GM18861 (cell line): ENCODE measurements around the gene HECTD4.

Source experiments
- ATAC-seq: cut with Tn5 transposase; IDR thresholded peaks from one replicate; pipeline ENCODE4 v1.9.1; 2021; ENCODE audit not compliant: unreplicated experiment

Gene HECTD4

DNA sequence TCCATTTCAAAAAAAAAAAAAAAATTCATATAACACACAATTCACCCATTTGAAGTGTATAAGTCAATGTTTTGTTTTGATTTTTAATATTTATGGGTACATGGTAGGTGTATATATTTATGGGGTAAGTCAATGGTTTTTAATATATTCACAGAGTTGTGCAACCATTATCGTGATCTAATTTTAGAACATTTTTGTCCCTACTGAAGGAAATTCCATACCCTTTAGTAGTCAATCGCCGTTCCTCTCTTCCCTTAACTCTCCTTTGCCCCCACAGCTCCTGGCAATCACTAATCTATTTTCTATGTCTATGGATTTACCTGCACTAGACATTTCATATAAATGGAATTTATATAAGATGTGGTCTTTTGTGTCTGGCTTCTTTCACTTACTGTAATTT is 164.1 kb downstream of the HECTD4 start:
- no peak for ATAC-seq

DNA sequence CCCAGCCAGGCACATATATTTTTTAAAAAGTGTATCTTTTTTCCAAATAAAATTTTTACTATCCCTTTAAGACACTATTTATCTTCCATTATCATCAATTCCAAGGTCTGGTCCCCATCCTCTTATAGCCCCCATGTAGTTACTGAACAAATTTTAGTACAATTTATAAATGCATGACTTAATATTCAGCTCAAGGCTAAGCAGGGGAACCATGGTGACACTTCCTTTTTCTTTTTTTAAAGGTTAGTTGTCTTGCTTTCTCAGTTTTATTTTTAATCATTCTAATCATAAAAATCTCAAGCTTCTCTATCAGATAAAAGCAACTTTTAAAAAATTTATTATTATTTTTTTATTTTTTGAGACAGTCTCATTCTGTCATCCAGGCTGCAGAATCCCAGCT is 164.6 kb downstream of the HECTD4 start:
- no peak for ATAC-seq

DNA sequence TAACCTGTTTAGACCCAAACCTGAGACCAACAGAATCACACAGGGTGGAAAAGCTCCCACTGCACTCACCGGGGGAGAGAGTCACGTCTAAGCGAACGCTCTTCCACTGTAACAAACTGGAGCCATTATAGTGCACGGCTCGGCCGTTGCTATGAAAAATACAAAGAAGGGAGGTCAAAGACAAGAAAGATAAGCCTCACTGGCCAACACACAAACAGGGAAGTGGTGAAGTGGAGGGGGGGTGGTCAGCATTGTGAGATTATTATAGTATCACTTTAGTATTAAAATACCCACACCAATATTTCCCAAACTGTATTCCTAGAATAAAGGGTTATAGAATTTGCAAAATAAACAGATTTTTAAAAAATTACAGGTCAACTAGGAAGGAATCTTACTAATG is 166.0 kb downstream of the HECTD4 start:
- no peak for ATAC-seq

DNA sequence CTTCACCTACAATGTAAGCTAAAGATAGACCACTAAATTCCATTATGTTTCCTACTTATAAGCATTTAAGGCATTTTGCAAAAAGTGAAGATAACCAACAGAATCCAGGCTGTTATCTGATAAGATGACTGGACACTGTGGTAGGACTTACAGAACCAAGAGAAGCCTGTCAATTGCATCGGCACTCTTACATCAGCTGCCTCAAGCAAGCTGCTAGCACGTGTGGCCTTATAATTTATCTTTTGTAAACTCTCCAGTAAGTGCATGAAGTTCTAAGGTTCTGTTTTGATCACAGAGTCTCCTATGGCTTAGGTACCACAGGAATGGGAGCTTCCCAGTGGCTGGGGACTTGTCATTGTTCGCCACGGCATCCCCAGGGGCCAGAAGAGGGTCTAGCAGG is 168.2 kb downstream of the HECTD4 start:
- ATAC-seq = no peak

DNA sequence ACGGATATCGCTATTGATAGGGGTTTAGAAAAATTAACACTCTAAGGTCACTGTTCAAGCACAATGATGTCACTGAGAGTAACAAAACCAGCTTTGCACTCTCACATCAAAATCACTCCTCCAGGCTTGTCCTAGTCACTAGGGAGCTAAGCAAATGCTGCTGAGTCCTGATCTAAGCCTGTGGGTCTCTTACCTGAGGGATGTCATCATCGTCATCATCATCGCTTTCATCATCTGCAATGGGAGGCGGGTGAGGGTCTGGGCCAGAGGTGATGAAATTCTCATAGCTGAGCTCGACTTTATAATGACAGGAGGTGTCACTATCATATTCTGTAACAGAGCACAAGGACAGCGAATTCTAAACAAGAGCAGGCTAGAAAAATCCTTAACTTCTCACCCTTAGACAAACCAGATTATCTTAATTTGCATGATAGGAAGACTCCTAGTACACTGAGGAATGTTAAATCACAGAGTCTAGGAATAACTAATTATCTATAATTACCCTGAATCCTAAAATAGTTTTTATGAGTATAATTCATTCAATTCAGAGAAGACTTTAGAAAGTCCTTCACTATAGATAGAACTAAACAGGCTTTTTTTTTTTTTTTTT is 173.8 kb downstream of the HECTD4 start:
- ATAC-seq = no peak

DNA sequence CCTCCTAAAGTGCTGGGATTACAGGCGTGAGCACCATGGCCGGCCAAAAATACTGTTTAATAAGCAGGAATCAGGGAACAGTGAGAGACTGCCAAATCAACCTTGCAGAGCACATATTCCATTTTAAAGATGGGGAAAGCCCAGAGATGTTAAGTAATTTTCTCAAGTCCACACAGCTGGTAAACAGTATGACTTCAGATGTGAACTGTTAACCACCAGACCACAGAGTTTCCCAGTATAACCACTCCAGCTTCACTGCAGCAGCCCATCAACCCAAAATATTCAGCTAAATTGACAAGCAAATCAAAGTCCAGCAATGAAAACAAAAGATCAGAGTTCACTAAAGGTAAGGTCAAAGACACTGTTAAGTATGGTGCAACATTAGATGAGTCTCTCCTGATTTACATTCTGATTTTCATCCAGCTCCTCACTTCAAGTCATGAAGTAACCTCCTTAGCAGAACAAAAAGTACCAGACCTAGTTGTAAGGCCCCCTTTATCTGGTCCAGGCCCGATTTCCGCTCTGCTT is 174.8 kb downstream of the HECTD4 start:
- no peak for ATAC-seq

DNA sequence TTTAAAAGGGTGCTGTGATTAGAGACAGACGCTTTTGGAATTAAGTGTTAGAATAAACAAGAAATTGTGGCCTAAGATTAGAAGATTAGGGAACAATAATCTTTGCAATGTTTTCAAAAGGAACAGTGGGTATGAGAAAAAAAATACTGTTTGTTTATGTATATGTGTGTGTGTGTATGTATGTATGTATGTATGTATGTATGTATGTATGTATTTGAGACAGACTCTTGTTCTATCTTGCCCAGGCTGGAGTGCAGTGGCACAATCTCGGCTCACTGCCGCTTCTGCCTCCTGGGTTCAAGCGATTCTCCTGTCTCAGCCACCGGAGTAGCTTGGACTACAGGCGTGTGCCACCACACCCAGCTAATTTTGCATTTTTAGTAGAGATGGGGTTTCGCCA is 175.3 kb downstream of the HECTD4 start:
- ATAC-seq = no peak

DNA sequence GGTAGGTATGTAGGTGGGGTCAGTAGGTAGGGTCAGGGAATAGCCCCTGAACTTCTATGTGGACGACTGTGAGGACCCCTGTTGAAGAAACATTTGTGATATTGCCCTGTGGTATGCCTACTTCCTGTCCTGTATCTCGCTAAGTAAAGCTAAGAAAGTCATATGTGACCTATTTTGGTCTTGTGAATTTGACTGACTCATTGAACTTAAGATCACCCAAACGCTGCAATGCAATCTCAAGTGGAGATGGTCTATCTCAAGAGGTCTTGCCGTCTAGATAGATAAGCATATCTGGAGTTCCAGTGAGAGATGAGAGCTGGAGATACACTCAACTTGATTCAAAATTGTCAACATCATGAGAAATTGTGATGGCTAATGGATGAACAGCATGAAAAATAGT is 183.1 kb downstream of the HECTD4 start:
- ATAC-seq = no peak

DNA sequence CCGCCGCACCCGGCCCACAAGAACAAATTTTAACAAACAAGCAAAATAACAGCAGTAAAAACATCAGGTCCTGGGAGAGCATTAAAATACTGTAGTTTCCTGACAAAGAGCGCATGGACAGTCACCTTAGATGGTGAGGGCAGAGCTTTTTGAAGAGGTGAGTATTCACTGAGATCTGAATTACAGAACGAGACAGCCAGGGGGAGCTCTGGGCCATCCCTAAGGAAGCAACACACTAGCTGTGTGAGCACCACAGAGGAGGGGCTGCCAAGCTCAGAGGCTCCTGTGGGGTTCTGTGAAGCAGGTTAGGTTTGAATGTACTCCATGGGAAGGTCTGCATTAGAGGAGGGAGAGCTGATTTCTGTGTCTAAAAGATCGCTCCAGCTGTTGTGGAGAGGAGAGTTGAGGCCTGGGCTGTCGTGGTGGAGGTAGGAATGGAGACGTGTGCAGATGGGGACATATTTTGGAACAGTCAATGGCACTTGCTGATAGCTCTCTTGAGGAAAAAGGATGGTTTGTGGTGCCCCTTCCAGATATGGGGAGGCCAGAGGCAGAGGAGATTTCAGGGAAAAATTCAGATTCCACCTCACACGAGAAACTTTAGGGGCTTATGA is 184.0 kb downstream of the HECTD4 start:
- no peak for ATAC-seq

DNA sequence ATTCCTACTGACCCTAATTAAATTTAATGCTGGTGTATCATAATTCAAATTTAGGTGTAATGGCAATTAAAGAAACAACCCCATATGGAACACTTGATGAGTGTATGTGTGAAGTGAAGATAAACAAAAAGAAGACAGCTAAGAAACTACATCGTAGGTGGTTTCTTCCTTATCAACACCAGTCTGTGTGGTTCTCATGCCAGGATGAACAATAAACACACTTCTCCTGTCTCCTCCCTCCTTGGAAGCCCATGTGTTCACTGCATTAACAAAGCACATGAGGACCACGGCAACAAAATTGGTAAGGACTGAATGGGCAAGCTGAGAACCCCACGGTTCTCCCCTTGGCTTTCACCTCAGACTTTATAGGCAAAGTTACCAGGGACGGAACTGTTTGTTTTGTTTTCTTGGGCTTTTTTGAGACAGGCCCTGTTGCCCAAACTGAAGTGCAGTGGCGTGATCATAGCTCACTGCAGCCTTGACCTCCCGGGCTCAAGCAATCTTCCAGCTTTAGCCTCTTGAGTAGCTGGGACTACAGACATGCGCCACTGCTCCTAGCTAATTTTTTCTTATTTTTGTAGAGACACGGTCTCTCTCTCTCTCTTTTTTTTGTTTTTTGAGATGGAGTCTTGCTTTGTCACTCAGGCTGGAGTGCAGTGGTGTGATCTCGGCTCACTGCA is 185.9 kb downstream of the HECTD4 start:
- no peak for ATAC-seq

DNA sequence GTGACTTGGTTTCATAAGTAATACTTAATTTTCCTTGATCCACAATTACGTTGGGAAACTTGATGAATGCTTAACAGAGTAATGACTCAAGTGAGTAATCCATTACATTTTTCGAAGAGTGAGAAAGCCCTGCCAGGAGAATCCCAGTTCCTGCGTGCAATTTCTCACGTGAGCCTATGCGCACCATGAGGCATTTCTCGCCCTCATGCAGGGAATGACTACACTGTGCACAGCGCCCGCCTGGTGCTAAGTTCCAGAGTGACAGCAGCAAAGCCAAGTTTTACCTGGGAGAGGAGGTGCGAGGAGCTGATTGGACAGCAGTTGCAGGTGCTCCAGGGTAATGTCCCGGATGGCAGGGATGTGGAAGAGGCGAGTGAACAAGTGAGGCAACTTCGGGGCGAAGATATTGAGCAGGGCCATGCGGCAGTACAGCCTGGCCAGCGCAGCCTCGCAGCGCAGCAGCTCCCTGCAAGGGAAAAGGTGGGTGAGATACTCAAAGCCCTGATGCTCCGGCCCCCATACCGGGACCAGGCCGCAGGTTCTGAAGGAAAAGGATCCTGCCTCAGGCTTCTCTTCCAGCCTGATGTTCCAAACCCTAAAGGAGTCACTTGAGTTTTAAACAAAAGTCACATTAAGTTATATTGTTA is 187.5 kb downstream of the HECTD4 start:
- ATAC-seq = no peak

DNA sequence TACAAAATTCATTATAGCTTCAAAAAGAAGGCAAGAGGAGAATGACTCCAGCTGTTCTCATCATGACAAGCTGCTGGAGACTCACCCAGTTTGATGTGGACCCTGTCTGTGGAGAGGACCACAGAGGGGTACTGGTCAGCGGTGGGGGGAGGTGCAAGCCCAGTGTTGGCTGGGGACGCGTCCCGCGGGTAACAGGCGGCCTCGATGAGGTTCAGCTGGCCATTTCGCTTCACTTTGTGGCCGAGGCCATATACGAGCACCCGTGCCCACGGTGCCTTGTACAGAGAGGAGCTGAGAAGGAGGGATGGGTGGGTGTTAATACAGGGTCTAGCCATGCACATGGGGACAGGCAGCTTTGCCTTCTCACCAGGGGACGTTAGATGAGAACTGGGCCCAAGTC is 189.8 kb downstream of the HECTD4 start:
- ATAC-seq = no peak

DNA sequence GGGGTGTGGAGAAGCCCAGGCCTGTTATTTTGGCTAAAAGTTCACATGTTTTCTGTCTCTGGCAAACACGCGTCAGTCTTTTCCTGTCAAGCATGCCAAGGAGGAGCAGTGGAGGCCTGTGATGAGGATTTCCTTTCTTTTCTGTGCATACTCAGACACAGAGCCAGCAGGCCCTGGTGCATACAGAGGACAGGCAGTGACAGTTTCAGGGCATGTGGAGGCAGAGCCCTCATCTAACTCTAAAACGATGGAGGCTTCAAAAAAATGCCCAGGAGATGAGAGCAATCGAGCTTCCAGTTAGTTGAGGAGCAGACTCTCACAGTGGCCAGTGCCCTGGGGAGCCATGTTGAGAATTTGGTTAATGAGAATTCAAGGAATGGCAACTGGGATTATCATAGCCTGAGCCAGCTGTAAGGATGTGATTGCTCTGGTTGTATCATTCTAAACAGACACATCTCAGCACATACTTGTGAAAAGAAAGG is 190.3 kb downstream of the HECTD4 start:
- no peak for ATAC-seq

DNA sequence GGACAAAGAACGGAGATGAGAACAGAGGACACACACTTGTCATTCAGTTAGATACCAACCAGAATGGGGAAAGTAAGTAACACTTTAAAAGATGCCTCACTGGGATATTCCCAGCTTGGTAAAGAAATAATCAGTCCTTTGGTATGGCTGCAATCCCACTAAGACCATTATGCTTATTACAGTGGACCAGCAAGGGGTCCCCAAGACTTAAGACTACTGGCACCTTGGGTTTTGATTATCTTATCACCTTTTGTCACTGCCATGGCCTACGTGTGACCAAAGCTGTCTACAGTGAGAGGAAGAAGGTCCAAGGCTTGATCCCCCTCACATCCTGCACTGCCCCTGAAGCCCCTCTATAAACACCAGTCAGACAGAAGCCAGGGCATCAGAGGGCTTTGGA is 191.0 kb downstream of the HECTD4 start:
- ATAC-seq = no peak

DNA sequence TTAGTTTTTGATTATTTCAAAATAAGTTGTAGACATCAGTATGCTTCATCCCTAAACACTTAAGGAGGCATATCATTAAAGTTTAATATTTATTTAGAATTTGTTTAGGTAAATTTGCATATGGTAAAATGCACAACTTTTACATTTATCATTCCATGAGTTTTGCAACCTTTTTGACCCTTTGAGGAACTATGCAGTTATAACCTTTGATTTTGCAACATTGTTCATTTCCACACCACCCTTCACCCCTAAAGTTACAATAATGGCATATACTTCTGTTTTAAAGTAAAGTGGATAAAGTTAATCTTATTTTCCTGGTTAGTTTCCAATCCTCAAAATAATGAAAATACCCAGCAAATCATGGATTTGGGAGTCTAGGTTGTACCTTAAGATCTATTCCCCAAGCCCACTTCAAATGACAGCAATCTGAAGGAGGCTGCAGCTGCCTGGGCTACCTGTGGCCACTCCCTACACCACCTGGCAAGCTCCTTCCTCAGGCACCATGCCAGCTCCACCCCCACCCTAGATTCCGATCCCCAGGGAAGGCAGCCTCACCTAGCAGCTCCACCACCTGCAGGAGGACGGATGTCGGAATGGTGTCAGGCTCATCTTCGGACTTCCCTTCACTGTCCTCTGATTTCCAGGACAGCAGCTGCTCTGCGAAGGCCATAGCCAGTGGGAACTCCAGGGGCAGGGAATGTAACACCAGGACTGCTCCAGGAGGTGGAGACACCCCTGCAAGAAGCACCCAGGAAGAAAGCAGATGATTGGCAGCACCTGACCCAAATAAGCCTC is 191.8 kb downstream of the HECTD4 start:
- no peak for ATAC-seq

DNA sequence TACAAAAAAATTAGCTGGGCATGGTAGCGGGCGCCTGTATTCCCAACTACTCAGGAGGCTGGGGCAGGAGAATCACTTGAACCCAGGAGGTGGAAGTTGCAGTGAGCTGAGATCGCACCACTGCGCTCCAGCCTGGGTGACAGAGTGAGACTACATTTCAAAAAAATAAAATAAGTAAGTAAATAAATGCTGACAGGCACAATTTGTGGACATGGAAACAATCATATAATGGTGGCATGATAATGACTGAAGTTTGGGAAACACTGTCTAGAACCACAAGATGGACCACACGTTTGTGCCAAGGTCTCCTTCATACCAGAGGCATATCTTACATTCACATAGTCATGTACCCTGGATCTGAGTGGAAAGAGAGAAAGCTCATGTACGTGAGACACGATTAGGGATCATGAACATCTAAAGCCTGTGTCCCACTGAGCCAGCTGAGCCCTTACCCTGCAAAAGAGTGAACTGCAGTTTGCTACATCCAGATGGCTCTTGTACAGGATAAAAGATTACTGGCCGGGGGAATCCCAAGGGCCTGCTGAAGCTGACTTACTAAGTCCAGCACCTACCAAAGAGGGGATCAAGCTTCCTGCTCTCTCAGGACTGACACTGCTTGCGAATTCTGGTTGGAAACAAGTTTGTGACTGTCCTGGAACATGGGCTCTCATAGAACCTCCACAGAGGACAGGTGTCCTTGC is 194.0 kb downstream of the HECTD4 start:
- ATAC-seq = no peak

DNA sequence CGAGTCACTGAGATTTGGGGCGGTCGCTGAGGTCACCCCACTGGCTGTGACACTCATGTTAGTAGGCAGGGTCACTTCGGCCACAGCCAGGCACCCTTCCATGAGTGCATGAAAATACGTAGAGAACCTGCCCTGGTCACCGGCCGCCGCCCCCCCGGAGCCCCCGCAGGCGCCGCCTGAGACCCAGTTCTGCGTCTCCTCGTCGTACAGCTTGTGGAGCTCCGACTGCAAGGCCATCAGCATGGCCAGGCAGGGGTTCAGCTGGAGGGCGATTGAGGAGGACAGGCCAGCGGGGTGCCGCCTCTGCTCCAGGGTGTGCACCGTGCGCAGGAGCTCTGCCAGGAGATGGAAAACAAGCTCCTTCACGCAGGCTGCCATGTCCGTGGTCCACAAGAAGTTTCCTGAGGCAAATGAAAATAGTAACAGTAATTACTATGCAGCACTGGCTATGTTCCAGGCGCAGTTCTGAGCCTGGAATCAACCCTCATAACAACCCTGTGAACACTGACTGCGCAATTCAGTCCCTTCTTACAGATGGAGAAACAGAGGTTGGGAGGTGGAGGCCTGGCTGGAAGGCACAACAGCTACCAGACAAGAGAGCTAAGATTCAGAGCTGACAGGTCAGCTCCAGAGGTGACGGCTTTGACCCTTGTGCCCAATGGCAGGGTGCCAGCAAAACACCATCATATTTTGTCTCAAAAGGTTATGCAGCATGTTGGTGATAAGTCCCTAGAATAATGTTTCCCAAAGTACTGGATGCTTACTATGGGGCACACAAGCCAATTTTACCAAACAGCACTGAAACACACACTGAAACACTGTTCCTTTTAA is 196.9 kb downstream of the HECTD4 start:
- ATAC-seq = no peak

DNA sequence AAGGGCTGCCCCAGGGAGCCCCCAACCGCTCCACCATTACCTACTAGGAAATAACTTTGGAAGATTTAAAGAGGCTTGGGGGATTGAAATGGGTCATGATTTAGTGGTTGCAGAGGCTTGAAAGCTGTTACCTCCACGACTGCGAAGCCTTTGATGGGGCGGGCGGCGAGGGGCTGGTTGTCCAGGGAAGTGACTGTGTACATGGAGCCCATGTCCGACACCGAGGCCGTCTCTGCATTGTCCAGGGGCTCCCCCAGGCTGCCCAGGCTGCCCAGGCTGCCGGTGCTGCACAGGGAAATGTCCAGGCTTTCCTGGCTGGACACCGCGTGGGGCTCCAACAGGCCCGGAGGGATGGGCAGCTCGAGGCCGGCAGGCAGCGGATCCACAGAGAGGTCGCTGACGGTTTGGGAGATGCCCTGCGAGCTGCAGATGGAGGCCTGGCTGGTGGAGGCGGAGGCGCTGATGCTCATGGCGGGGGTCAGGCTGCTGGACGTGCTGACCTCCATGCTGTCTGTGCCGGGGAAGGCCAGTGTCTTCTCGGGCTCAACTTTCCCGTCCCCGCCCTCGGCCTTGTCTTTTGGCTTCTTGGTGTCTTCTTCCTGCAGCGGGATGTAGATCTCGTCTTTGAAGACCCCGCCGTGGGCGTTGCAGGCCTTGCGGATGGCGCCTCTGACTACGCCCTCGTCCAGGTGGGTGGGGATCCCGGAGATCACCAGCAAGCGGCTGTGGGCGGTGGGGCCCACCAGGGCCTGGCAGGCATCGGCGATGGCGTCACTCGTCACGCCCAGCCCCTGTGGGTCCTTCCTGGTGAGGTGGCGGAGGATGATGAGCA is 198.0 kb downstream of the HECTD4 start:
- ATAC-seq = no peak
